Karpas-422 (cell line): ENCODE data around the gene STK33. TPM values are rescaled to one million over a fixed set of nuclear protein-coding genes. Genes with fewer than 3 reads are reported as not detected.

ENCODE experiments used
- DNase-seq: peaks from one replicate; pipeline ENCODE4 v3.0.0-alpha.2; 2015
- H2AFZ ChIP-seq: fragments of 200-600 bp; sonication (generic); 2 replicates; pipeline ENCODE4 v1.6.1; 2014; ENCODE audit warnings: antibody characterized with exemption, low read length, mixed read lengths
- H3K27ac ChIP-seq: fragments of 200-600 bp; sonication (generic); 2 replicates; pipeline ENCODE4 v1.5.1; 2014; ENCODE audit warnings: mild to moderate bottlenecking, low read length, moderate library complexity
- H3K27me3 ChIP-seq: fragments of 200-600 bp; sonication (generic); 2 replicates; pipeline ENCODE4 v1.6.1; 2014; ENCODE audit warnings: low read length, mixed read lengths
- H3K36me3 ChIP-seq: fragments of 200-600 bp; sonication (generic); 2 replicates; pipeline ENCODE4 v1.6.1; 2014; ENCODE audit warnings: low read length, mixed read lengths; ENCODE audit not compliant: insufficient read depth
- H3K4me1 ChIP-seq: fragments of 200-600 bp; sonication (generic); 2 replicates; pipeline ENCODE4 v1.6.1; 2014; ENCODE audit warnings: mild to moderate bottlenecking, low read length, mixed read lengths
- H3K4me2 ChIP-seq: fragments of 200-600 bp; sonication (generic); 2 replicates; pipeline ENCODE4 v1.6.1; 2014; ENCODE audit warnings: low read length, low read depth, mild to moderate bottlenecking; ENCODE audit not compliant: poor library complexity, severe bottlenecking
- H3K4me3 ChIP-seq: fragments of 200-600 bp; sonication (generic); 2 replicates; pipeline ENCODE4 v1.5.1; 2014; ENCODE audit warnings: mild to moderate bottlenecking, antibody characterized with exemption, low read length, mixed read lengths
- H3K79me2 ChIP-seq: fragments of 200-600 bp; sonication (generic); 2 replicates; pipeline ENCODE4 v1.6.1; 2014; ENCODE audit warnings: mild to moderate bottlenecking, low read length, mixed read lengths
- H3K9ac ChIP-seq: fragments of 200-600 bp; sonication (generic); 2 replicates; pipeline ENCODE4 v1.6.0; 2014; ENCODE audit warnings: low read length
- H3K9me2 ChIP-seq: fragments of 200-600 bp; sonication (generic), shearing (Covaris generic); replicated peaks from 2 replicates; pipeline ENCODE4 v1.6.0; 2014; ENCODE audit warnings: mild to moderate bottlenecking, low read length, moderate library complexity; ENCODE audit not compliant: insufficient read depth
- H3K9me3 ChIP-seq: fragments of 300-700, 200-600 bp; sonication (generic); 2 replicates; pipeline ENCODE4 v1.6.1; 2014; ENCODE audit warnings: low read length, mixed read lengths
- H4K20me1 ChIP-seq: fragments of 200-600 bp; sonication (generic); 2 replicates; pipeline ENCODE4 v1.6.1; 2014; ENCODE audit warnings: mild to moderate bottlenecking, antibody characterized with exemption, low read length, low read depth; ENCODE audit not compliant: insufficient read depth
- total RNA-seq: library from RNA; depleted of rRNA; stranded (reverse); fragments of >200 nt; shearing (Covaris generic); gene quantifications from 2 replicates; pipeline ENCODE4 v1.2.3, GENCODE V29; 2014; ENCODE audit warnings: low replicate concordance

STK33 gene
- total RNA-seq, 1 experiment from 2014 or later = 20.2 TPM

GRCh38 chr11:8610532-8611116, 16.6 kb upstream of the STK33 start:
- H3K4me3 ChIP-seq = no peak overlapping the region
- H3K9me3 ChIP-seq = no peaks in the 10 kb centered on the region
- no peaks in the 10 kb centered on the region for H3K4me1 ChIP-seq
- H3K27ac ChIP-seq = no peak overlapping the region
- no peak overlapping the region for H2AFZ ChIP-seq
- H4K20me1 ChIP-seq = no peaks in the 10 kb centered on the region
- no peaks in the 10 kb centered on the region for H3K36me3 ChIP-seq
- no peaks in the 10 kb centered on the region for H3K79me2 ChIP-seq
- H3K27me3 ChIP-seq = no peaks in the 10 kb centered on the region
- no peak overlapping the region for H3K4me2 ChIP-seq
- H3K9me2 ChIP-seq = no peaks in the 10 kb centered on the region
- no peak overlapping the region for H3K9ac ChIP-seq
- DNase-seq = no peak

GRCh38 chr11:8608652-8609051, 14.6 kb upstream of the STK33 start:
- H3K27me3 ChIP-seq = no peaks in the 10 kb centered on the region
- no peaks in the 10 kb centered on the region for H4K20me1 ChIP-seq
- H3K9me3 ChIP-seq = no peaks in the 10 kb centered on the region

GRCh38 chr11:8605971-8606563, 12.0 kb upstream of the STK33 start:
- no peaks in the 10 kb centered on the region for H3K36me3 ChIP-seq
- H3K4me1 ChIP-seq = peaks cover 7% of the 10 kb centered on the region
- no peaks in the 10 kb centered on the region for H3K79me2 ChIP-seq
- H3K27me3 ChIP-seq = no peaks in the 10 kb centered on the region
- no peaks in the 10 kb centered on the region for H3K9me2 ChIP-seq
- H3K4me2 ChIP-seq = no peak overlapping the region
- no peak overlapping the region for H3K27ac ChIP-seq
- no peak overlapping the region for H2AFZ ChIP-seq
- H3K9me3 ChIP-seq = no peaks in the 10 kb centered on the region
- H3K4me3 ChIP-seq = no peak overlapping the region
- H3K9ac ChIP-seq = no peak overlapping the region
- H4K20me1 ChIP-seq = no peaks in the 10 kb centered on the region
- no peak for DNase-seq

More at GRCh38 chr11:8608652-8609051, 14.6 kb upstream of the STK33 start:
- H3K4me1 ChIP-seq = peaks cover 6% of the 10 kb centered on the region
- no peaks in the 10 kb centered on the region for H3K36me3 ChIP-seq
- H2AFZ ChIP-seq = no peak overlapping the region
- no peak overlapping the region for H3K4me3 ChIP-seq
- H3K79me2 ChIP-seq = no peaks in the 10 kb centered on the region
- H3K27ac ChIP-seq = no peak overlapping the region
- H3K4me2 ChIP-seq = no peak overlapping the region
- no peaks in the 10 kb centered on the region for H3K9me2 ChIP-seq
- no peak for DNase-seq
- no peak overlapping the region for H3K9ac ChIP-seq

GRCh38 chr11:8604078-8604723, 10.2 kb upstream of the STK33 start:
- DNase-seq = peak; percentile 85
- no peaks in the 10 kb centered on the region for H4K20me1 ChIP-seq
- no peaks in the 10 kb centered on the region for H3K9me3 ChIP-seq
- peaks cover 7% of the 10 kb centered on the region for H3K4me1 ChIP-seq
- H2AFZ ChIP-seq = no peak overlapping the region
- H3K36me3 ChIP-seq = no peaks in the 10 kb centered on the region
- no peaks in the 10 kb centered on the region for H3K79me2 ChIP-seq
- no peak overlapping the region for H3K27ac ChIP-seq
- no peaks in the 10 kb centered on the region for H3K9me2 ChIP-seq
- H3K27me3 ChIP-seq = no peaks in the 10 kb centered on the region
- H3K4me3 ChIP-seq = no peak overlapping the region
- H3K4me2 ChIP-seq = no peak overlapping the region
- H3K9ac ChIP-seq = no peak overlapping the region

GRCh38 chr11:8603696-8604077, 9.7 kb upstream of the STK33 start:
- no peak overlapping the region for H2AFZ ChIP-seq
- no peaks in the 10 kb centered on the region for H3K36me3 ChIP-seq
- H3K9ac ChIP-seq = no peak overlapping the region
- no peak for DNase-seq
- H4K20me1 ChIP-seq = no peaks in the 10 kb centered on the region
- no peak overlapping the region for H3K27ac ChIP-seq
- peaks cover 7% of the 10 kb centered on the region for H3K4me1 ChIP-seq
- H3K27me3 ChIP-seq = no peaks in the 10 kb centered on the region
- H3K9me2 ChIP-seq = no peaks in the 10 kb centered on the region
- H3K4me2 ChIP-seq = no peak overlapping the region
- H3K79me2 ChIP-seq = no peaks in the 10 kb centered on the region
- H3K4me3 ChIP-seq = no peak overlapping the region
- H3K9me3 ChIP-seq = no peaks in the 10 kb centered on the region

- DNase-seq = no peak
- Histone ChIP-seq H3K79me2 (no peaks in the 10 kb centered on the region), H3K4me3 (no peak overlapping the region), H3K36me3 (no peaks in the 10 kb centered on the region), H4K20me1 (no peaks in the 10 kb centered on the region), H3K4me1 (peaks cover 9% of the 10 kb centered on the region), H3K27ac (no peak overlapping the region), H3K9me2 (no peaks in the 10 kb centered on the region), H2AFZ (no peak overlapping the region), H3K9ac (no peak overlapping the region), H3K27me3 (no peaks in the 10 kb centered on the region), H3K4me2 (no peak overlapping the region), H3K9me3 (no peaks in the 10 kb centered on the region)
Observed at GRCh38 chr11:8601376-8602133, 7.5 kb upstream of the STK33 start.

- Histone ChIP-seq H2AFZ (no peak overlapping the region), H3K4me1 (peaks cover 28% of the 10 kb centered on the region), H4K20me1 (no peaks in the 10 kb centered on the region), H3K36me3 (no peaks in the 10 kb centered on the region), H3K4me2 (no peak overlapping the region), H3K9ac (no peak overlapping the region), H3K4me3 (no peak overlapping the region), H3K27me3 (no peaks in the 10 kb centered on the region), H3K79me2 (no peaks in the 10 kb centered on the region), H3K9me2 (no peaks in the 10 kb centered on the region), H3K9me3 (no peaks in the 10 kb centered on the region), H3K27ac (no peak overlapping the region)
- DNase-seq = no peak
Observed at GRCh38 chr11:8598506-8598905, 4.5 kb upstream of the STK33 start.

GRCh38 chr11:8597182-8597581, 3.2 kb upstream of the STK33 start:
- Histone ChIP-seq H3K79me2 (no peaks in the 10 kb centered on the region), H3K36me3 (no peaks in the 10 kb centered on the region), H3K27ac (no peak overlapping the region), H3K9me3 (no peaks in the 10 kb centered on the region), H3K9me2 (no peaks in the 10 kb centered on the region), H3K4me2 (no peak overlapping the region), H3K27me3 (no peaks in the 10 kb centered on the region), H3K4me1 (peaks cover 38% of the 10 kb centered on the region), H3K9ac (no peak overlapping the region), H2AFZ (no peak overlapping the region), H3K4me3 (no peak overlapping the region), H4K20me1 (no peaks in the 10 kb centered on the region)
- DNase-seq = no peak
